GM21515 (cell line): ENCODE results near the gene MYLK3.

ENCODE experiments used
- ATAC-seq: cut with Tn5 transposase; IDR thresholded peaks from one replicate; pipeline ENCODE4 v1.9.1; 2021; ENCODE audit not compliant: unreplicated experiment

The MYLK3 gene

GRCh38 chr16:46759309-46759708, 11.2 kb upstream of the MYLK3 start:
- no peak for ATAC-seq

GRCh38 chr16:46757339-46758050, 9.4 kb upstream of the MYLK3 start:
- ATAC-seq: no peak

- ATAC-seq: no peak
Observed at GRCh38 chr16:46756772-46757171, 8.6 kb upstream of the MYLK3 start.

GRCh38 chr16:46753015-46753414, 4.9 kb upstream of the MYLK3 start:
- ATAC-seq: no peak

- no peak for ATAC-seq
Observed at GRCh38 chr16:46751381-46751780, 3.2 kb upstream of the MYLK3 start.

GRCh38 chr16:46748775-46749705, 896 bp upstream of the MYLK3 start:
- ATAC-seq: no peak

GRCh38 chr16:46746821-46747776, 1.0 kb downstream of the MYLK3 start:
- no peak for ATAC-seq

- no peak for ATAC-seq
Observed at GRCh38 chr16:46745617-46746016, 2.5 kb downstream of the MYLK3 start.

GRCh38 chr16:46743232-46743719, 4.9 kb downstream of the MYLK3 start:
- ATAC-seq: no peak

GRCh38 chr16:46739934-46740333, 8.2 kb downstream of the MYLK3 start:
- no peak for ATAC-seq

GRCh38 chr16:46737621-46738214, 10.4 kb downstream of the MYLK3 start:
- no peak for ATAC-seq

GRCh38 chr16:46736695-46737094, 11.4 kb downstream of the MYLK3 start:
- no peak for ATAC-seq

GRCh38 chr16:46733319-46733830, 14.8 kb downstream of the MYLK3 start:
- ATAC-seq: no peak

- ATAC-seq: no peak
Observed at GRCh38 chr16:46732561-46732960, 15.6 kb downstream of the MYLK3 start.

GRCh38 chr16:46731691-46732555, 16.2 kb downstream of the MYLK3 start:
- no peak for ATAC-seq

- no peak for ATAC-seq
Observed at GRCh38 chr16:46730801-46731690, 17.1 kb downstream of the MYLK3 start.

- no peak for ATAC-seq
Observed at GRCh38 chr16:46730126-46730525, 18.0 kb downstream of the MYLK3 start.

- ATAC-seq: no peak
Observed at GRCh38 chr16:46729326-46729995, 18.7 kb downstream of the MYLK3 start.
